ENCODE data around the gene CAMK2N2.
A peak's percentile ranks its signal among the peaks of the same experiment; 100 is the strongest.

Gene CAMK2N2

DNA sequence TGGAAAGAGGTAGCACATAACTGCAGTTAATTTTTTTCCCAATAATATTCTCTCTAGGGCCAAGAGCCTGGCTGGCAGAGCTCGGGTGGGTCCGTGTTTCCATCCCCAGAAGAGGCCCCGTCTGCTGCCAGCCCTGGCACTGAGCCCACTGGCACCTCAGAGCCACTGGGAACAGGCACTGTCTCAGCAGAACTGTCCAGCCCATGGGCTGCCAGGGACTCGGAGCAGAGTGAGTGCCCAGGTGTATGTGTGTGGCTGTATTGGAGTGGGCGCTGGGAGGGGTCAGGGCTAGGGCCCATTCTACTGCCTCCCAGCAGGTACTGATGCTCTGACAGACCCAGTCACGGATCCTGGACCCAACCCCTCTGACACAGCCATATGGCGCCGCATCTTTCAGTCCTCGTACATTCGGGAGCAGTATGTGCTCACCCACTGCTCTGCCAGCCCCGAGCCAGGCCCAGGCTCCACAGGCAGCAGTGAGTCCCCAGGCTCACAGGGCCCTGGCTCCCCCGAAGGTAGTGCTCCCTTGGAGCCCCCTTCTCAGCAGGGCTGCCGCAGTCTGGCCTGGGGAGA lies 23.0 kb downstream of the CAMK2N2 start:
- H3K4me3 ChIP-seq (ENCODE audit: low read depth, low read length), result no peak overlapping the region
- no peaks in the 10 kb centered on the region for H3K27me3 ChIP-seq
- no peaks in the 10 kb centered on the region for H3K9me3 ChIP-seq
- H3K4me1 ChIP-seq, result peaks cover 14% of the 10 kb centered on the region
- DNase-seq, result no peak
- TF ChIP-seq, protein P1, sequence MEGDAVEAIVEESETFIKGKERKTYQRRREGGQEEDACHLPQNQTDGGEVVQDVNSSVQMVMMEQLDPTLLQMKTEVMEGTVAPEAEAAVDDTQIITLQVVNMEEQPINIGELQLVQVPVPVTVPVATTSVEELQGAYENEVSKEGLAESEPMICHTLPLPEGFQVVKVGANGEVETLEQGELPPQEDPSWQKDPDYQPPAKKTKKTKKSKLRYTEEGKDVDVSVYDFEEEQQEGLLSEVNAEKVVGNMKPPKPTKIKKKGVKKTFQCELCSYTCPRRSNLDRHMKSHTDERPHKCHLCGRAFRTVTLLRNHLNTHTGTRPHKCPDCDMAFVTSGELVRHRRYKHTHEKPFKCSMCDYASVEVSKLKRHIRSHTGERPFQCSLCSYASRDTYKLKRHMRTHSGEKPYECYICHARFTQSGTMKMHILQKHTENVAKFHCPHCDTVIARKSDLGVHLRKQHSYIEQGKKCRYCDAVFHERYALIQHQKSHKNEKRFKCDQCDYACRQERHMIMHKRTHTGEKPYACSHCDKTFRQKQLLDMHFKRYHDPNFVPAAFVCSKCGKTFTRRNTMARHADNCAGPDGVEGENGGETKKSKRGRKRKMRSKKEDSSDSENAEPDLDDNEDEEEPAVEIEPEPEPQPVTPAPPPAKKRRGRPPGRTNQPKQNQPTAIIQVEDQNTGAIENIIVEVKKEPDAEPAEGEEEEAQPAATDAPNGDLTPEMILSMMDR (IDR thresholded peaks at IDR 0.05; ENCODE audit: low read depth, low read length), result no peak
- H3K36me3 ChIP-seq, result peaks cover 16% of the 10 kb centered on the region

- no peak for DNase-seq
- Histone ChIP-seq H3K27me3 (no peaks in the 10 kb centered on the region), H3K36me3 (peaks cover 11% of the 10 kb centered on the region), H3K4me1 (peaks cover 14% of the 10 kb centered on the region), H3K9me3 (no peaks in the 10 kb centered on the region), H3K4me3 (ENCODE audit: low read depth, low read length) (no peak overlapping the region)
- TF ChIP-seq, protein P1 (IDR thresholded peaks at IDR 0.05; ENCODE audit: low read depth, low read length), result no peak
These were observed 23.5 kb downstream of the CAMK2N2 start for GRCh38 chr3:184237807-184238206.

GRCh38 chr3:184237211-184237610 lies 24.1 kb downstream of the CAMK2N2 start:
- DNase-seq, result no peak

DNA sequence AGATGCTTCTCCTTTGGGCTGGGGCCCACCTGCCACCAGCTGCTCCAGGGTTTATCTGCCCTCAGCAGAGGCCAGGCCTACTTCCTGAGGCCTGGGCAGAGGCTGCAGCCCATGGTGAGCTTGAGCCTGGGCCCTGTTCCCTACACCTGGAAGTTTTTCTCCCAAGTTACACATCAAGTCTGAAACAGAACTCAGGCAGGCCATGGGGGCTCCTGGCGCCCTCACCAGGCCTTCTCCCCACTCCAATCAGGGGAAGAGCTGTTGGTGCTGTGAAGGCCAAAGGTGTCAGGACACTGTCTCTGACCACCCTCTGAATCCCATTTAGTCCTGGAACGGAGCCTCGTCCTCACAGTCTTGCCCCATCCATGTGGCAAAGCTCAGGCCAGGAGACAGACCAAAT lies 24.7 kb downstream of the CAMK2N2 start:
- DNase-seq, result no peak
- no peaks in the 10 kb centered on the region for H3K9me3 ChIP-seq
- no peaks in the 10 kb centered on the region for H3K36me3 ChIP-seq
- H3K27me3 ChIP-seq, result peaks cover 3% of the 10 kb centered on the region; the same call in 1 of the 2 replicates
- no peak overlapping the region for H3K4me3 ChIP-seq (ENCODE audit: low read depth, low read length)
- TF ChIP-seq, protein P1 (IDR thresholded peaks at IDR 0.05; ENCODE audit: low read depth, low read length), result no peak
- H3K4me1 ChIP-seq, result peaks cover 14% of the 10 kb centered on the region

More at GRCh38 chr3:184237211-184237610, 24.1 kb downstream of the CAMK2N2 start:
- Histone ChIP-seq H3K27me3 (no peaks in the 10 kb centered on the region), H3K9me3 (no peaks in the 10 kb centered on the region), H3K4me3 (ENCODE audit: low read depth, low read length) (no peak overlapping the region), H3K36me3 (peaks cover 5% of the 10 kb centered on the region), H3K4me1 (peaks cover 14% of the 10 kb centered on the region)
- TF ChIP-seq, protein P1 (IDR thresholded peaks at IDR 0.05; ENCODE audit: low read depth, low read length), result no peak

- no peak overlapping the region for H3K4me3 ChIP-seq (ENCODE audit: low read depth, low read length)
- no peaks in the 10 kb centered on the region for H3K36me3 ChIP-seq
- peaks cover 11% of the 10 kb centered on the region for H3K4me1 ChIP-seq
- no peak for DNase-seq
- no peaks in the 10 kb centered on the region for H3K9me3 ChIP-seq
- TF ChIP-seq, protein P1 (IDR thresholded peaks at IDR 0.05; ENCODE audit: low read depth, low read length), result no peak
- H3K27me3 ChIP-seq, result peaks cover 9% of the 10 kb centered on the region
These were observed 25.3 kb downstream of the CAMK2N2 start for GRCh38 chr3:184236033-184236410.

DNA sequence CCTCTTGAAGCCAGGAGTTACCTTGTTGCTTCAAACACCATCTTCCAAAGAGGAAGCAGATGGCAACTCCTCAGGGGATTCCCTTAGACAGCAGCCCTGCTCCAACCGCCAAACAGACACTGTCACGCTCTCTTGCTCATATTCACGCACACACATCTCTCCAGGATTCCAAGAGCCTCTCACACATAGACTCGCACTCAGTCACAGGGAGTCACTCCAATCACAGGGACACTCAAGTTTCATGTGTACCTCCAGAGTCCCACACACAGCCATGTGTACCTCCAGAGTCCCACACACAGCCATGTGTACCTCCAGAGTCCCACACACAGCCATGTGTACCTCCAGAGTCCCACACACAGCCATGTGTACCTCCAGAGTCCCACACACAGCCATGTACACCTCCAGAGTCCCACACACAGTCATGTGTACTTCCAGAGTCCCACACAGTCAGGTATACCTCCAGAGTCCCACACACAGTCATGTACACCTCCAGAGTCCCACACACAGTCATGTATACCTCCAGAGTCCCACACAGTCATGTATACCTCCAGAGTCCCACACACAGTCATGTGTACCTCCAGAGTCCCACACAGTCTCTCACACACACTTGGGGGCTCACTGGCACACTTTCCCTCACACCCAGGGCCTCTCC lies 25.8 kb downstream of the CAMK2N2 start:
- H3K4me3 ChIP-seq (ENCODE audit: low read depth, low read length), result no peak overlapping the region
- peak; percentile 56 for DNase-seq
- H3K27me3 ChIP-seq, result peaks cover 14% of the 10 kb centered on the region
- TF ChIP-seq, protein P1 (IDR thresholded peaks at IDR 0.05; ENCODE audit: low read depth, low read length), result no peak
- peaks cover 11% of the 10 kb centered on the region for H3K4me1 ChIP-seq
- H3K9me3 ChIP-seq, result no peaks in the 10 kb centered on the region
- no peaks in the 10 kb centered on the region for H3K36me3 ChIP-seq
